Colon (tissue), 2 donors: ENCODE data around the gene MEFV.

ENCODE experiments used
- FAIRE-seq: peaks from 2 replicates; lab custom pipeline; 2012; peaks lifted over from hg19 to GRCh38; lab: Jason Lieb, UNC
- donor health status: control.
- donor health status: control.

MEFV gene

GRCh38 chr16:3268294-3268693, 11.9 kb upstream of the MEFV start:
- no peak for FAIRE-seq

GRCh38 chr16:3266873-3267537, 10.6 kb upstream of the MEFV start:
- FAIRE-seq = no peak

- FAIRE-seq = no peak
These were observed 8.0 kb upstream of the MEFV start for GRCh38 chr16:3264137-3265036.

- FAIRE-seq = no peak
These were observed 6.1 kb upstream of the MEFV start for GRCh38 chr16:3262517-3262916.

GRCh38 chr16:3259836-3260235, 3.4 kb upstream of the MEFV start:
- FAIRE-seq = no peak

- FAIRE-seq = no peak
These were observed 533 bp upstream of the MEFV start for GRCh38 chr16:3256866-3257465.

GRCh38 chr16:3254309-3254708, 2.1 kb downstream of the MEFV start:
- FAIRE-seq = no peak

- no peak for FAIRE-seq
These were observed 3.5 kb downstream of the MEFV start for GRCh38 chr16:3252967-3253366.

GRCh38 chr16:3249451-3249850, 7.0 kb downstream of the MEFV start:
- FAIRE-seq = no peak

GRCh38 chr16:3249020-3249419, 7.4 kb downstream of the MEFV start:
- no peak for FAIRE-seq

GRCh38 chr16:3248596-3248995, 7.8 kb downstream of the MEFV start:
- FAIRE-seq = no peak

GRCh38 chr16:3246876-3247275, 9.6 kb downstream of the MEFV start:
- no peak for FAIRE-seq

- FAIRE-seq = no peak
These were observed 10.4 kb downstream of the MEFV start for GRCh38 chr16:3246002-3246401.

- no peak for FAIRE-seq
These were observed 12.6 kb downstream of the MEFV start for GRCh38 chr16:3243882-3244281.

GRCh38 chr16:3242709-3243108, 13.7 kb downstream of the MEFV start:
- FAIRE-seq = no peak

GRCh38 chr16:3241761-3242160, 14.7 kb downstream of the MEFV start:
- no peak for FAIRE-seq

- FAIRE-seq = no peak
These were observed 20.4 kb downstream of the MEFV start for GRCh38 chr16:3235856-3236669.

- no peak for FAIRE-seq
These were observed 21.4 kb downstream of the MEFV start, which contains the start of gene ZNF200 for GRCh38 chr16:3234857-3235561. TSS of gene ZNF200 (minus strand) at chr16:3235158. CDS start at chr16:3233755, 1,403 bp downstream.

GRCh38 chr16:3234543-3234856, 21.9 kb downstream of the MEFV start:
- FAIRE-seq = no peak

- no peak for FAIRE-seq
These were observed 32.4 kb downstream of the MEFV start for GRCh38 chr16:3223913-3224515.

GRCh38 chr16:3220839-3221238, 35.6 kb downstream of the MEFV start:
- no peak for FAIRE-seq
